AG09309 (cell line): ENCODE data around the gene HMOX1.
"Not testable (repeated sequence)": the region's sequence is repeated elsewhere in the genome, so short reads cannot be mapped to it uniquely, and the experiment has no call there.

Experiments used
- DNase-seq: peaks from one replicate; pipeline ENCODE4 v3.0.0-alpha.2; 2010; ENCODE audit warnings: low read depth
- H3K4me3 ChIP-seq: 2 replicates; pipeline ENCODE4 v1.5.1; 2011; ENCODE audit warnings: mild to moderate bottlenecking, low read depth, low read length, moderate library complexity; ENCODE audit not compliant: control insufficient read depth
- CTCF ChIP-seq: IDR thresholded peaks from 2 replicates; pipeline ENCODE4 v1.5.1; 2011; ENCODE audit warnings: mild to moderate bottlenecking, low read depth, low read length, inconsistent platforms; ENCODE audit not compliant: insufficient read depth, control insufficient read depth; ENCODE audit errors: missing control alignments

The HMOX1 gene

DNA sequence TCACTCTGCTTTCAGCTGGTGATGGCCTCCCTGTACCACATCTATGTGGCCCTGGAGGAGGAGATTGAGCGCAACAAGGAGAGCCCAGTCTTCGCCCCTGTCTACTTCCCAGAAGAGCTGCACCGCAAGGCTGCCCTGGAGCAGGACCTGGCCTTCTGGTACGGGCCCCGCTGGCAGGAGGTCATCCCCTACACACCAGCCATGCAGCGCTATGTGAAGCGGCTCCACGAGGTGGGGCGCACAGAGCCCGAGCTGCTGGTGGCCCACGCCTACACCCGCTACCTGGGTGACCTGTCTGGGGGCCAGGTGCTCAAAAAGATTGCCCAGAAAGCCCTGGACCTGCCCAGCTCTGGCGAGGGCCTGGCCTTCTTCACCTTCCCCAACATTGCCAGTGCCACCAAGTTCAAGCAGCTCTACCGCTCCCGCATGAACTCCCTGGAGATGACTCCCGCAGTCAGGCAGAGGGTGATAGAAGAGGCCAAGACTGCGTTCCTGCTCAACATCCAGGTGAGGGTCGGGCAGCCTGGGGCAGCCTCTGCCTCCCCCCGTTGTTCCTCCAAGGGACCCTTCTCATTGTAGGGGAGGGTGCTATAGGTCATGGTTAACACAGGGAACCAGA, 5.9 kb downstream of the HMOX1 start:
- no peak overlapping the region for H3K4me3 ChIP-seq
- TF ChIP-seq CTCF = no peak
- DNase-seq = no peak

GRCh38 chr22:35390933-35391332, 10.0 kb downstream of the HMOX1 start:
- TF ChIP-seq CTCF = no peak
- no peak overlapping the region for H3K4me3 ChIP-seq
- no peak for DNase-seq

GRCh38 chr22:35392357-35392756, 11.5 kb downstream of the HMOX1 start:
- no peak for TF ChIP-seq CTCF

DNA sequence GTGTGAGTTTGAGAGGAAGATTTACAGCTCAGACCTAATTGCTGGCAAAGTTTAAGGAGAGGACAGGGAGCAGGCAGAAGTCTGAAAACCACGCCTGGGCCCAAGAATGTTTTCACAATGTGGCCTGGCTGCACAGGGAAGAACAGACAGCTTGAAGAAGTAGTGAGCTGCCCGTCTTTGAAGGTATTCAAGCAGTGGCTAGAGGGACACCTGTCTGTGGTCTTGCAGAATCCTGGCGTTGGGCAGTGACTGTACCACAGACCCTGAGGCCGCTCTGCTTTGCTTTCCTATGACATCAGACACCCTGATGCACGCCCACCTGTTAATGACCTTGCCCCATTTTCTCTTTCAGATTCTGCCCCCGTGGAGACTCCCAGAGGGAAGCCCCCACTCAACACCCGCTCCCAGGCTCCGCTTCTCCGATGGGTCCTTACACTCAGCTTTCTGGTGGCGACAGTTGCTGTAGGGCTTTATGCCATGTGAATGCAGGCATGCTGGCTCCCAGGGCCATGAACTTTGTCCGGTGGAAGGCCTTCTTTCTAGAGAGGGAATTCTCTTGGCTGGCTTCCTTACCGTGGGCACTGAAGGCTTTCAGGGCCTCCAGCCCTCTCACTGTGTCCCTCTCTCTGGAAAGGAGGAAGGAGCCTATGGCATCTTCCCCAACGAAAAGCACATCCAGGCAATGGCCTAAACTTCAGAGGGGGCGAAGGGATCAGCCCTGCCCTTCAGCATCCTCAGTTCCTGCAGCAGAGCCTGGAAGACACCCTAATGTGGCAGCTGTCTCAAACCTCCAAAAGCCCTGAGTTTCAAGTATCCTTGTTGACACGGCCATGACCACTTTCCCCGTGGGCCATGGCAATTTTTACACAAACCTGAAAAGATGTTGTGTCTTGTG, 12.5 kb downstream of the HMOX1 start:
- H3K4me3 ChIP-seq = no peak overlapping the region
- no peak for TF ChIP-seq CTCF
- DNase-seq = no peak

More at GRCh38 chr22:35392357-35392756, 11.5 kb downstream of the HMOX1 start:
- no peak overlapping the region for H3K4me3 ChIP-seq
- DNase-seq = no peak

DNA sequence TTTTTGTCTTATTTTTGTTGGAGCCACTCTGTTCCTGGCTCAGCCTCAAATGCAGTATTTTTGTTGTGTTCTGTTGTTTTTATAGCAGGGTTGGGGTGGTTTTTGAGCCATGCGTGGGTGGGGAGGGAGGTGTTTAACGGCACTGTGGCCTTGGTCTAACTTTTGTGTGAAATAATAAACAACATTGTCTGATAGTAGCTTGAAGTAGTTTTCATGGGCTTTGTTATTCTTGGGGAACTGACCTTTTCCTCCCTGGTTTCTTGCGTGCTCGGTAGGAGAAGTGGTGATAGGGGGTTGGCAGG, 13.1 kb downstream of the HMOX1 start:
- no peak for DNase-seq
- no peak overlapping the region for H3K4me3 ChIP-seq
- no peak for TF ChIP-seq CTCF

DNA sequence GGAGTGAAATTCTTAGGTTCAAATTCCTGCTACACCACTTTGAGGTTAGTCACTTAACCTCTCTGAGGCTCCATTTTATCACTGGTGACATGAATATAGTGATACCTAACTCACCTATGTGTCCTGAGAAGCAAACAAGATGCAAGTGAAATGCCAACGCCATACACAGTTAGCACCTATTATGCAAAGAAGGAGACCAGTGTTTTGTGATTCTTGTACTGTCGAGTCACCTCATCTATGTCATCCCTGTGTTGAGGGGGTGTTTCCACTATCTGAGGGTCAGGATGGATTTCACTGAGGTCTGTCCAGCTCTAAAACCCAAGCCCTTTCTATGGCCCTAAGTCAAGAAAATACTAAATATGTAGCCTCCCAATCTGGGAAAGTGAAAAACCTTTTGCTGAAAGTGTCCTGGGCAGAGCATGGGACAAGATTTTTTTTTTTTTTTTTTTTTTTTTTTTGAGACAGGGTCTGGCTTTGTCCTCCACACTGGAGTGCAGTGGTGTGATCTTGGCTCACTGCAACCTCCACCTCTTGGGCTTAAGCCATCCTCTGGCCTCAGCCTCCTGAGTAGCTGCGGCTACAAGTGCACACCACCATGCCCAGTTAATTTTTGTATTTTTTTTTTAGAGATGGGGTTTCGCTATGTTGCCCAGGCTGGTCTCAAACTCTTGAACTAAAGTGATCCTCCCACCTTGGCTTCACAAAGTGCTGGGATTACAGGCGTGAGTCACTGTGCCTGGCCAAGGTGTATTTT, 14.1 kb downstream of the HMOX1 start:
- H3K4me3 ChIP-seq = no peak overlapping the region
- no peak for DNase-seq
- TF ChIP-seq CTCF = no peak

DNA sequence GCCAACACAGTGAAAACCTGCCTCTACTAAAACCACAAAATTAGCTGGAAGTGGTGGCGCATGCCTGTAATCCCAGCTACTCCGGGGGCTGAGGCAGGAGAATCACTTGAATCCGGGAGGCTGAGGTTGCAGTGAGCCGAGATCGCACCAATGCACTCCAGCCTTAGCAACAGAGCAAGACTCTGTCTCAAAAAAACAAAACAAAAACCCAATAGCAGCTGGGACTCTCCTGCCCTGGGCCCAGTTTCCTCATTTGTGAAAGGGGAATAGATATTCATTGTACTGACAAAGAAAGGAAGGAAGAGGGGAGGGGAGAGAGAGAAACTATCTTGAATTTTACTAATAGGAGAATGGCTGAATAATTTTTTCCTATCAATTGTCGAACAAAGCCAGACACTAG, 15.7 kb downstream of the HMOX1 start:
- H3K4me3 ChIP-seq, DNase-seq: not testable (repeated sequence)
